T follicular helper cell (primary cell): ENCODE data around the gene SLC20A1.
"Not testable (repeated sequence)": the region's sequence is repeated elsewhere in the genome, so short reads cannot be mapped to it uniquely, and the experiment has no call there.

Experiments
- DNase-seq: peaks from one replicate; pipeline ENCODE4 v3.0.0-alpha.2; 2020; ENCODE audit warnings: low read depth

SLC20A1 gene

DNA sequence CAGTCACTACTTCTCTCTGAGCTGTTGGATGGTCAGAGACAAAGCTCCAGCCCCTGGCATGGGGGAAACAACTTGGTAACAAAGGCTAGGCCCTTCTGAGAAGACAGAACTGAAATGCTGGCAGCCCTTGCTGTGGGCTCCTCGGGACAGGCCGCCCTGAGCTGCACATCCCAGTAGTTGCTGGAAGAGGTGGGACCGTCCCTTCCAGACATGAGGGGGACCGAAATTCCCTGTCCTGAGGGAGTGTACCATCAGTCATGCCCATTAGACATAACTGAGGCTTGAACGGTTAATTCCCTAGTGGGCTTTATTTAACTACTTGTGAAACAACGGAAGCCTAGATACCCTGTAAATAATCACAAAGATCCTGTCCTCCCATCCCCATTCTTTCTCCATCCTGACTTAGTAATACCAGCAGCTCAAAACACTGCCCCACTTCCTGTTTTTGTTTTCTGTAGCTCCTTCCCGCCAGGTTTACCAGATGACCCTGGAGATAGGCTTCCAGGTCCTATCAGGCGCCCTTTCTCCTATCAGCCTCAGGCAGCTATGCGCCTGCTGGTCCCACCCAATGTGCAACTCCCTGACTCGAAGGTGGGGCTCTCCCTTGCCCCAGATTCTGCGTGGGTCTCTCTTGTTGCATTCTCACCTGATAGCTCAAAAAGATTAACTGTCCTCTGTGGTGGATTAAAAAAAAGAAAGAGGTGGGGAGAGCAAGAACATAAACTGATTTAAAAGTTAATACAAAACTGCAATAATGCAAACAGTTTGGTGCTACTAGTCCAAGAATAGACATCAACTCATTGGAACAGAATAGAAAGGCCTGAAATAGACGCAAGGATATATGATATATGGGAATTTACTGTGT lies 38.0 kb downstream of the SLC20A1 start:
- DNase-seq = no peak

DNA sequence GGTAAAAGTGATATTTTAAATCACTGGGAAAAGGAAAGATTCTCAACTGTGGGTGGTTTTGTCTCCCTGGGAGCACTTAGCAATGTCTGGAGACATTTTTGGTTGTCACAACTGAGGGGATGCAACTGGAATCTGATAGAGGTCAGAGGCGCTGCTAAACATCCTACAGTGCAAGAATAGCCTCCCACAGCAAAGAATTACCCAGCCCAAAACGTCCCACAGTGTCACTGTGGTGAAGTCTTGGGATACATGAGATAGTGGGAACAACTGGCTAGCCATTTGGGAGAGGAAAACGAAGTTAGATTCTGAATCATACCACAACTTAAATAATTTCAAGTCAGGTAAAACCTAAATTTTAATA lies 38.7 kb downstream of the SLC20A1 start:
- no peak for DNase-seq

DNA sequence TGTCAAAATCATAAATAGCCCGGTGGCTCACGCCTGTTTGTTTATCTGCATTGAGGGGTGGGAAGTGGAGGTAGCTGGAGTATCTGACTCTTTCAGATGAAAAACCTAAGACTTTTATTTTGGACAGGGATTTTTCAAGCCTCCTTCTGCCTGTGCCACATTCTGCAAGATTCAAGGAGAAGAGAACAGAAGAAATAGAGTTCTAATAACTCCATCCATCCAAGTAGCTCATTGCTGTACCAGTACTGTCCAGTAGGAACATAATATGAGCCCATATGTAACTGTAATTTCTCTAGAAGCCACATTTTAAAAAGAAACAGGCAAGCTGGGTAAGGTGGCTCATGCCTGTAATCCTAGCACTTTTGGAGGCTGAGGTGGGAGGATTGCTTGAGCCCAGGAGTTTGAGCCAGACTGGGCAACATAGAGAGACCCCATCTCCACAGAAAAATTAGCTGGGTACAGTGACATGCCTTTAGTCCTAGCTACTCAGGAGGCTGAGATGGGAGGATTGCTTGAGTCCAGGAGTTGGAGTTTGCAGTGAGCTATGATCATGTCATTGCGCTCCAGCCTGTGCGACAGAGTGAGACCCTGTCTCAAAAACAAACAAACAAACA lies 39.6 kb downstream of the SLC20A1 start:
- no peak for DNase-seq

DNA sequence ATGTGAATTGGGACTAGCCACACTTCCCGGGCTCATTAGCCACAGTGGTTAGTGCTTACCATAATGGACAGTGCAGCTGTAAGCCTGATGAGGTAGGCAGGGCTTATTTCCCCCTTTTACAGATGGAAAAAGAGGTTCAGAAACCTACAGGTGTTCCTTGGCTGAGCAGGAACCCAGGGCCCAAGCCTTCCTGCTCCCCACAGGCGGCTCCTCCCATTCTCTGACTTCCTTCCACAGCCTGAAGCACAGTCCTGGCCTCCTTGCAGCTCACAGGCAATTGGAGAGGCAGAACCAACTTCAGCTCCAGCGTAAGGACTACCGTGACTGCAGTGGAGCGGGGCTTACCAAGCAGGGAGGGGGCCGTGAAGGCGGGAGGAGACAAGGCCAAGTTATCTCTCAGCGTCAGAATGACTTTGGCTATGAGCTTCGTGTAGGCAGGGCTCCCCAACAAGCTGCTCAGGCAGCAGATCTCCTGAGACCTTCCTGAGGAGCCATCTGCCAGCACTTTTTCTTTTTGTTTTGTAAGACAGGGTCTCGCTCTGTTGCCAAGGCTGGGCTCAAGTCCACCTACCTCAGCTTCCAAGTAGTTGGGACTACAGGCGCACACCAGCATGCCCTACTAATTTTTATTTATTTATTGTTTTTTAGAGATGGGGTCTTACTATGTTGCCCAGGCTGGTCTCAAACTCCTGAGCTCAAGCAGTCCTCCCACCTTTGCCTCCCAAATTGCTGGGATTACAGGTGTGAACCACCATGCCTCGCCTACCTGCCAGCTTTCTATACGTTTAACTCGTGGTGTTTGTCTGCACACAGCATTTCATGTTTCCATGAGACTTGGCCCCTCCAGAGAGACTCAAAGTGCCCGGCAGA lies 40.8 kb downstream of the SLC20A1 start:
- no peak for DNase-seq

DNA sequence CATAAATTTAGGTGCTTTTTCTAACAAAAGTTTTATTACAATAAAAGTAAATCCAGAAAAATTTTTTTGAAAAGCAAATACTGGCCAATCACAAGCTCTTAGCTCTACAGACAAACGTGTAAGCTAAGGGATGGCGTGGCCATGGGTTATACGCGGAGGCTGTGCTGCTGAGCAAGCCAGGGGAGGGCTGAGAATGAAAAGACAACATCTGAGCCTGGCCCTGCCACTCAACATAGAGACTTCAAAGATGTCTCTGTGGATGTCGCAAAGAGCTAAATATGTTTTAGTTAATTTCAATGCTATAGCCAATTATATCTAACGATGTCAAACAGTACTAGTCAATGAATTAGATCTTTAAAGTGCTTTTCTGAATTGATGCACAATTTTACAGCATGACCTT lies 41.8 kb downstream of the SLC20A1 start:
- DNase-seq = no peak

DNA sequence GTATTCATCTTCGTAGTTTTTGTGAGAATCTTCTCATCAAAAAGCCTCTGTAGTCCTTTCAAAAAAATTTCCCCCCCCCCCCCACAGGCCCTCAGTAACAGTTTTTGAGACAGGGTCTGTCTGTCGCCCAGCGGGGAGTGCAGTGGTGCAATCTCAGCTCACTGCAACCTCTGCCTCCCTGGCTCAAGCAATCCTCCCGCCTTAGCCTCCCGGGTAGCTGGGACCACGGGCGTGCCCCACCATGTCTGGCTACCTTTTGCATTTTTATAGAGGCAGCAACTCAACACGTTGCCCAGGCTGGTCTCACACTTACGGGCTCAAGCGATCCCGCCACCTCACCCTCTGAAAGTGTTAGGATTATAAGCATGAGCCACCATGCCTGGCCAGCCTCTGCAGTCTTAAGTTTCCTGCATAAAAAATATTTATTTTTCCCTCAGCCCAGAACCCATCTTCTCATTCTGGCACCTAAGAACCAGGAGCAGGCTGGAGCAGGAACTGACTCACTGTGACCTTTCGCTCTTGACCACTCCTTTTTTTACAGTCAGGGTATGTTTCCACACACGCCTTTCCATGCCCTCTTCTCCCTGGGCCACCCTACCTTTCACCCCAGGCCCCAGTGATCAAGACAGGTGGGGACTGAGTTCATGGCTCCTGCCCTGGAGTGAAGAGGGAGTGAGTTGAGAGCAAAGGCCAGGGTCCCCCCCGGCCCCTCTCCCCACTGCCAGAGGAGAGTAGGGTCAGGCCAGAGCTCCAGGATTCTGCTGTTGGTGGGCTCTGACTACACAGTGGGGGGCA lies 42.5 kb downstream of the SLC20A1 start:
- DNase-seq = no peak

DNA sequence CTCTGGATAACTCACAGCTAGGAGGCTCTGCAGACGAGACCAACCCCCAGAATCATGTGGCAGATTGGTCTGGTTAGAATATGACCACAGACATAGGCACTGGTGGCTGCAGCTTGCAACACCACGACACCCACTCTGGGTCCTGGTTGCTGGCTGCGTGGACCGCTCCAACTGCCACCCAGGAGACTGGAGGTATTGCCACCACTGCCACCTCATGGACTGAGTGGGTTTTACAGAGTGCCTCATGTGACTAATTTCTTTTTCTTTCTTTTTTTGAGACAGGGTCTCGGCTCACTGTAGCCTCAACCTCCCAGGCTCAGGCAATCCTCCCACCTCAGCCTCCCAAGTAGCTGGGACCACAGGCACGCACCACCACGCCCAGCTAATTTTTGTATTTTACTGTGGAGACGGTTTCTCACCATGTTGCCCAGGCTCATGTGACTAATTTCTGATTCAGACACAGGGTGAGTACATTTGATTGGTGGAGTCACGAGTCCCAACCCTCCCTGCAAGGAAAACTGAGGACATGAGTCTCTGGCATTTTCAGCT lies 45.2 kb downstream of the SLC20A1 start:
- DNase-seq = peak; percentile 40

DNA sequence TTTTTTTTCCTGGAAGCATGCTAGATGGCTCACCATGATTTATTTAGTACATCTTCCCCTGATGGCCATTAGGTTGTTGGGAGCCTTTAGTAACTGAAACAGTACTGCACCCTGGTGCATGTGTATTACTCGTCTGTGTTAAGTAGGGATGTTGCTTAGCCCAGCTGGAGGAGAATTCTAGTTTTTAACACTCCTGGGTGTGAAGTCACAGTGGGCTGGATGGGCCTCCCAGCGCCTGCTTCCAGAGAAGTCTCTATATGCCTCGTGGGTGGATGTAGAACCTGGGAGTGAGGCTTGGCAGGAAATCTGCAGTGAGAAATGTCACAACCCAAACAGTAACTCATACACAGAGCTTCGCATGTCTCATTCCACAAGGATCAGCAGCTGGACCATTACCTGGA lies 46.1 kb downstream of the SLC20A1 start:
- DNase-seq = no peak

DNA sequence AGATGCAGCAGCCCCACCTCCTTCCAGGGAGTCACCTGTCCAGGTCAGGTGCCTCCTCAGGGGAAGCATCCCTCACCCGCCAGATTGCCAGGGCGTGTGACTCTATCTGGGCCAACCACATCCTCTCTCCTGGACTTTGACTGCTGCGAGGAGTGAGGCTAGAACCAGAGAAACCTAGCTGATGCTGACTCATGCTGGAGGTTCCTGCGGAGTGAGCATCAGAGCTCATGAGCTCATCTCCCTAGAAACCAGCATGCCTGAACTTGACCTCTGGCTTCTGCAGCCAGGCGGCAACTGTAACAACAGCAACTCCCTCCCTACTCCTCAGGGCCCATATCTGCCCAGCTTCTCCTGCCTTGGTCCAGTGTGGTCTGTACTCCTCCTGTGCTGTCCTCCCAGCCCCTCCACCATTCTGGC lies 46.8 kb downstream of the SLC20A1 start:
- DNase-seq = peak; percentile 4

DNA sequence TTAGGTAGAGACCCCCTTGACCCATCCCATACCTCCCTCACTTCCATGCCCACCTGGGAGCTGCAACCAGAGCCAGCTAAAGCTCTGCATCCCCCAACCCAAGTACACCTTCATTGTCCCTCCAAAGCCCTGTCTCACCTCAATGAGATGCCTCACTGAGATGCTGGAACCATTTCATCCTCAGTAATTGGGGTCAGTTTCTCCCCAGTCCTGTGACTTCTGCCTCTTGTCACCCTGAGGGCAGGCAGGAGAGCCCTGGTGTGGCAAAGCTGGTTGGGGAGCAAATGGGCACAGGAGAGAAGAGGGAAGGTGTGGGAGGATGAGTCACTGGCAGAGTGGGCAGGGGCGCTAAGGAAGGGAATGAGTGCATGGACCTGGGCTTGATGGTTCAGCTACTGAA lies 47.2 kb downstream of the SLC20A1 start:
- DNase-seq = no peak

DNA sequence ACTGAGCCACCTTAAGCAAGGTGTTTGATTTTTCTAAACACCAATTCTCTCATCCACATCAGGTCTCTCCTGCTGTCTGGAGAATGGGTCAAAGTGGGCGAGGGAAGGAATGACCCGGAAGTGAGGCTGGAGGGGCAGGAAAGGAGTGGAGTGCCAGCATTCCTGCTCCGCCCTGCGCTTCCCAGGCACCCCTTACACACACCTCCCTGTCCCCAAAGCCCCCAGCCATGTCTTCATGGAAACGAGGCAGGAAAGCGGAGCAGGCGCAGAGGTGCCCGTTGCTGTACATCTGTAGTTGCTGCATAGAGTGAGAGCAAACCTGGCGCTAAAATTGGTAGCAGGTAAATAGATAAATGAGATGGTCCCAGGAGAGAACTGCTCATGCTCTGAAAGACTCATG lies 47.9 kb downstream of the SLC20A1 start:
- no peak for DNase-seq

DNA sequence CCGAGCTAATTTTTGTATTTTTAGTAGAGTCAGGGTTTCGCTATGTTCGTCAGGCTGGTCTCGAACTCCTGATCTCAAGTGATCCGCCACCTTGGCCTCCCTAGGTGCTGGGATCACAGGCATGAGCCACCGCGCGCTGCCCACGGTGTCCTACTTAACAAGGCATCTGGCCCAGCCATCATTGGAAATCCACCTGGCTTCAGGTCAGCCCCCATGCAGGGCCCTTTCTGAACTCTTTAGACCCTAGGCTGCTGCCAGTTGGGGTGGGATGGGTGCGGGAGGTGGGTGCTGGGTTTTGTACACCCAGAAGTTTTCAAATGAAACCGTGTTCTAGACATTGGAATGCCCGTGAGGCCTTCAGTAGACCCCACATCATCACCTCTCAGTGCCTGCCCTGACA lies 48.4 kb downstream of the SLC20A1 start:
- DNase-seq = no peak

DNA sequence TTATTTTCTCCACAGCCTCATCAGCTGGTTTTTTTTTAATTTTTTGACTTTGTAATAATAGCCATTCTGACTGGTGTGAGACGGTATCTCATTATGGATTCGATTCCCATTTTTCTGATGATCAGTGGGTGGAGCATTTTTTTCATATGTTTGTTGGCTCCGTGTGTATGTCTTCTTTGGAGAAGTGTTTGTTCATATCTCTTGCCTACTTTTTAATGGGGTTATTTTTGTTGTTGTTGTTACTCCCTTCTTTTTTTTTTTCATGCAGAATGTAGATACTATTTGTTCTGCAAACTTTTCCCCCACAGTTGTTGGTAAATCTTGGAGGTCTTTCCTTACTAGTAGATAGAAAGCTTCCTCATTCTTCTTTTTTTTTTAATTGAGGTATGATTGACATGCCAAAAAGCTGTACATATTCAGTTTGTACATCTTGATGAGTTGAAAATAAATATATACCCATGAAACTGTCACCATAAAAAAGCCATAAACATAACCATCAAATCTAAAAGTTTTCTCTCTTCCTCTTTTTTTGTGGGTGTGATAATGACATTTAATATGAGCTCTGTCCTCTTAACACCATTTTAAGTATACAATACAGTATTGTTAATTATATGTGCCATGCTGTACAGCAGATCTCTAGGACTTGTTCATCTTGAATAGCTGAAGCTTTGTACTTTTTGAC lies 53.2 kb downstream of the SLC20A1 start:
- DNase-seq = no peak

DNA sequence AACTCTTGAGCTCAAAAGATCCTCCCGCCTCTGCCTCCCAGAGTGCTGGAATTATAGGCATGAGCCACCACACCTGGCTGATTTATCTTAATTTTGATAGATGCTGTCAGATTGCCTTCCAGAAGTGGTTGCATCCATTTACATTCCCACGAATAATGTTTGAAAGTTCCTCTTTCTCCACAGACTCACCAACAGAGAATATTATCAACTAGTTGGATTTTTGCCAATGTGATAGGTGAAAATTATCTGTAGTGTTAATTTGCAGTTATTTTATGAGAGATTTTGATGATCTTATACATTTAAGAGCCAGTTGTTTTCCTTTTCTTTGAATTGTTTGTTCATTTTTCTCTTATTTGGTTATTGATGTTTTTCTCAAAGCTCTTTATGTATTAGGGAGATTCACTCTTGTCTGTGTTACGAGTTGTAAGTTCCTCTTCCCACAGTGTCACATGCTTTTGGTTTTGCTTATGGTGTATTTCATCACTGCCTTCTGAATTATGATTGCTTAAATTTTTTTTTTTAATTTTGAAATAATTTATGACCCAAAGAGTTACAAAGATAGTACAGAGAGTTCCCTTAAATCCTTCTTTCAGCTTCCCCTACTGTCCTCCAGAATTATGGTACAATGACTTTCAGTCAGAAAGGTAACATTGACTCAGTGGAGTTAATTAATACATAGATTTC lies 54.4 kb downstream of the SLC20A1 start:
- DNase-seq = no peak

DNA sequence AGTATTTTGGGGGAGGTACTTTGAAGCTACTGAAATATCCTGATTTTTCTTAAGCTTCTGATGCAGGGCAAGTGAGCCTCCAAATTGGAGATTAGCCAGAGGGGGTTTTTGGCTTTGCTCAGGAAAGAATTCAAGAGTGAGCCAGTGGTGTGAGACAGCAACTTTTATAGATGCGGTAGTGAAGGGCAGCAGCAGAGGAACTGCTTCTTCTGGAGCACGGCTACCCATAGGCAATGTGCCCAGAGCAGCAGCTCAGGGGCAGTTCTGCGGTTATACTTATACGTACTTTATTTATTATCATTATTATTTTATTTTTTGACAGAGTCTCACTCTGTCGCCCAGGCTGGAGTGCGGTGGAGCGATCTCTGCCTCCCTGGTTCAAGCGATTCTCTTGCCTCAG lies 55.3 kb downstream of the SLC20A1 start:
- no peak for DNase-seq

DNA sequence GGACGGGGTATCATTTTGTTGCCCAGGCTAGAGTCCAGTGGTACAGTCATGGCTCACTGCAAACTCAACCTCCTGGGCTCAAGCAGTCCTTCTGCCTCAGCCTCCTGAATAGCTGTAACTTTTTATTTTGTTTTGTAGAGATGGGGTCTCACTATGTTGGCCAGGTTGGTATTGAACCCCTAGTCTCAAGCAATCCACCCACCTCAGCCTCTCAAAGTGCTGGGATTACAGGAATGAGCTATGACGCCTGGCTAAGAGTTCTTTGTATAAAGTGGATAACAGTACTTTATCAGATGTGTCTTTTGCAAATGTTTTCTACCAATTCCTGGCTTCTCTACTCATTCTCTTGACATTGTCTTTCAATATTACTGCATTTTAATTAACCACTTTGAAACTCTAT lies 57.9 kb downstream of the SLC20A1 start:
- DNase-seq = no peak

DNA sequence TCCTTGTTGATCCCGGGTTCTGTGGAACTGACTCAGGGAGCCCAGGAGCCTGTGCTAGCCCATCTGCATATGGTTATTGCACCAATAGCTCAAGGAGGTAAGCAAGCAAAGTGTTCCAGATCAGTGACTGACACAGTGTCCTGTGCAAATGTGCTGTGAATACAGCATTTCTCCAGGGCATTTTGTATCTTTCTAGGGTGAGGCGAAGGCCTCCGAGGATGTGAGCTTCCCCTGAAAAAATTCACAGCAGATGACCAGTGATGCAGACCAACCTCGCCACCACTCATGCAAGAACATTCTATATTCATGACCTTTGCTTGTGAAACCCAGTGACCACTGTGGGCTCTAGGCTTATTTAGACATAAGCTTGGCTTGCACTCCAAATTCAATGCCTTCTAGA lies 59.8 kb downstream of the SLC20A1 start:
- no peak for DNase-seq

DNA sequence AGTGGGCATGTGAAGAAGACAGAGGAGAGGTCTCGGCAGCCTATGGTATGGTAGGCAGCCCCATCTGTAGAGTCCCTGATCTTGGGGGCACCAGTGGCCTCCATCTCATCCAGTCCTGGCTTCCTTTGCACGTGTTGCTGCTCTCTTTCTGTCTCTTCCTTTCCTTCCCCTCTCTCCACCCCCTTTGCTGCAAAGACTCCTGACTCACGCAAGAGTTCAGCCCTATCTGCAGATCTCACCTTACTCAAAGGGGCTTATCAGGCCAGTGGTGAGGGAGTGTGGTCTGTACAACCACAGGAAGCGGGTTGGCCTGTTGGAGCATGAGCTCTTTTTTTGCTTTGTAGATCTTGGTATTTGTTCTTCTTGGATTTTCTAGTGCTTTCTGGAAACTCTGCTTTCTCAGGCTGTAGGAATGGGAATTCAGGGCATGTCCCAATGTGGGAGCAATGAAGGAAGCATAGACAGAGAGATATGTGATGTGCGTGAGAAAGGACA lies 60.5 kb downstream of the SLC20A1 start:
- DNase-seq = no peak

DNA sequence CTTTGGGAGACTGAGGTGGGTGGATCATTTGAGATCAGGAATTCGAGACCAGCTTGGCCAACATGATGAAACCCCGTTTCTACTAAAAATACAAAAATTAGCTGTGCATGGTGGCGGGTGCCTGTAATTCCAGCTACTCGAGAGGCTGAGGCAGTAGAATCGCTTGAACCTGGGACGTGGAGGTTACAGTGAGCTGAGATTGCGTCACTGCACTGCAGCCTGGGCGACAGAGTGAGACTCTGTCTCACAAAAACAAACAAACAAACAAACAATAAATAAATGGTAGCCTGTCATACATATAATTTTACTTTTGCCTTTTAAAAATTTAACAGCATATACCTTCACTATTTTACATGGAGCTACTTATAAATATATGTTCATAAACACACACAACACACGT lies 61.2 kb downstream of the SLC20A1 start:
- DNase-seq = not testable (repeated sequence)

DNA sequence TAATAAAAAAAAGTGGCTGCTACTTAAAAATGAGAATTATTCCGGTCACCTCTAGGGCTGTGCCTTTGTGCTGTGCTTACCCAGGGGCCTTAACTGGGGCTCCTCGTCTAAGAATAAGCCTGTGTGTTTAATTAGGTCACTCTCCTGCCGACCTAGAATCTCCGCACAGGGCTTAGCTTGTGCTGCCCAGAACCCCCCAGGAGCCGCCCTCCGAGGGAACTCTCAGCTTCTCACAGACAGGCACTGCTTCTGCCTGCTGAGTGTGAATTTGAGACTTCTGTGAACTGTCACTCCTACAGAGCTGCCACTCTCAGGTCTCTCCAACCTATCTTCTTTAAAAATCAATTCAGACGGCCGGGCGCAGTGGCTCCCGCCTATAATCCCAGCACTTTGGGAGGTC lies 63.2 kb downstream of the SLC20A1 start:
- DNase-seq = no peak
